Breast epithelium (tissue), 4 donors: ENCODE data around the gene MDK. TPM values are rescaled to one million over a fixed set of nuclear protein-coding genes. Genes with fewer than 3 reads are reported as not detected.

Experiments
- DNase-seq, 2 donors: peaks; one replicate each; pipeline ENCODE4 v3.0.0-alpha.2; 2019; ENCODE audit warnings: low spot score in 2 of 2
- H3K27ac ChIP-seq, 2 donors: fragments of 200-600 bp; sonication (generic) in 1 of 2; one replicate each; pipeline ENCODE4 v1.5.1; 2016 to 2019; ENCODE audit warnings: mild to moderate bottlenecking in 1 of 2
- H3K27me3 ChIP-seq, 2 donors: fragments of 200-600 bp; sonication (generic) in 1 of 2; one replicate each; pipeline versions ENCODE4 v1.5.1 to v1.6.0; 2017 to 2019; ENCODE audit warnings: control low read depth in 1 of 2, mild to moderate bottlenecking in 1 of 2
- H3K36me3 ChIP-seq: fragments of 200-600 bp; one replicate; pipeline ENCODE4 v1.5.1; 2019
- H3K4me1 ChIP-seq, 2 donors: fragments of 200-600 bp; sonication (generic); one replicate each; pipeline ENCODE4 v1.5.1; 2016 to 2019; ENCODE audit warnings: control low read depth in 1 of 2
- H3K4me3 ChIP-seq, 3 donors: fragments of 200-600 bp; sonication (generic); 1 replicate in 2 of 3; 2 replicates in 1 of 3; pipeline ENCODE4 v1.5.1; 2016 to 2019; ENCODE audit warnings: mild to moderate bottlenecking in 3 of 3, moderate library complexity in 2 of 3
- H3K9me3 ChIP-seq, 2 donors: fragments of 200-600 bp; sonication (generic) in 1 of 2; one replicate each; pipeline ENCODE4 v1.5.1; 2016 to 2019; ENCODE audit warnings: control low read depth in 1 of 2
- POLR2A ChIP-seq: fragments of 450-650 bp; IDR thresholded peaks from one replicate; pipeline ENCODE4 v1.6.1; 2016; ENCODE audit warnings: antibody characterized with exemption, mild to moderate bottlenecking, moderate library complexity
- POLR2AphosphoS5 ChIP-seq, 3 donors: sonication (generic); formaldehyde crosslinking; IDR thresholded peaks; one replicate each; pipeline ENCODE4 v1.6.1; 2017; ENCODE audit warnings: antibody characterized with exemption in 3 of 3
- intact Hi-C: fragments of 100-400 bp; cut with DNase I; formaldehyde crosslinking; loops from one replicate; pipeline ENCODE4 v1.15.1; 2023; ENCODE audit warnings: low total_unique reads
- total RNA-seq, 3 donors: library from RNA; depleted of rRNA; stranded (reverse); fragments of >200 nt; gene quantifications; one replicate each; pipeline ENCODE4 v1.1.0, GENCODE V29; 2016
- TF ChIP-seq, protein P1 (sequence below), 3 donors: fragments of 450-650 bp; IDR thresholded peaks; one replicate each; pipeline ENCODE4 v1.5.1; 2016 to 2017; ENCODE audit warnings: antibody characterized with exemption in 3 of 3, mild to moderate bottlenecking in 3 of 3, moderate library complexity in 3 of 3

The MDK gene
- total RNA-seq, 3 donors from 2014 or later = 20.5 to 115 (median 54.7) TPM

GRCh38 chr11:46352063-46352841, 29.2 kb upstream of the MDK start:
- TF ChIP-seq POLR2A (no peak), POLR2AphosphoS5 (IDR thresholded peaks at IDR 0.05) (peak in 2 of 3 donors; percentile 17 to 51)
- TF ChIP-seq, protein P1, sequence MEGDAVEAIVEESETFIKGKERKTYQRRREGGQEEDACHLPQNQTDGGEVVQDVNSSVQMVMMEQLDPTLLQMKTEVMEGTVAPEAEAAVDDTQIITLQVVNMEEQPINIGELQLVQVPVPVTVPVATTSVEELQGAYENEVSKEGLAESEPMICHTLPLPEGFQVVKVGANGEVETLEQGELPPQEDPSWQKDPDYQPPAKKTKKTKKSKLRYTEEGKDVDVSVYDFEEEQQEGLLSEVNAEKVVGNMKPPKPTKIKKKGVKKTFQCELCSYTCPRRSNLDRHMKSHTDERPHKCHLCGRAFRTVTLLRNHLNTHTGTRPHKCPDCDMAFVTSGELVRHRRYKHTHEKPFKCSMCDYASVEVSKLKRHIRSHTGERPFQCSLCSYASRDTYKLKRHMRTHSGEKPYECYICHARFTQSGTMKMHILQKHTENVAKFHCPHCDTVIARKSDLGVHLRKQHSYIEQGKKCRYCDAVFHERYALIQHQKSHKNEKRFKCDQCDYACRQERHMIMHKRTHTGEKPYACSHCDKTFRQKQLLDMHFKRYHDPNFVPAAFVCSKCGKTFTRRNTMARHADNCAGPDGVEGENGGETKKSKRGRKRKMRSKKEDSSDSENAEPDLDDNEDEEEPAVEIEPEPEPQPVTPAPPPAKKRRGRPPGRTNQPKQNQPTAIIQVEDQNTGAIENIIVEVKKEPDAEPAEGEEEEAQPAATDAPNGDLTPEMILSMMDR (IDR thresholded peaks at IDR 0.05) = peak; percentile 76 to 92 (median 79)
- Histone ChIP-seq H3K9me3 (no peaks in the 10 kb centered on the region), H3K36me3 (no peaks in the 10 kb centered on the region), H3K27ac (peak overlapping the region; percentile 86 to 91), H3K27me3 (no peaks in the 10 kb centered on the region), H3K4me3 (peak overlapping the region in 2 of 3 donors; percentile 41 to 63), H3K4me1 (peaks cover 28 to 56% of the 10 kb centered on the region in 2 donors)
- intact Hi-C loops = no loop called here
- peak in 1 of 2 donors; percentile 69 for DNase-seq

DNA sequence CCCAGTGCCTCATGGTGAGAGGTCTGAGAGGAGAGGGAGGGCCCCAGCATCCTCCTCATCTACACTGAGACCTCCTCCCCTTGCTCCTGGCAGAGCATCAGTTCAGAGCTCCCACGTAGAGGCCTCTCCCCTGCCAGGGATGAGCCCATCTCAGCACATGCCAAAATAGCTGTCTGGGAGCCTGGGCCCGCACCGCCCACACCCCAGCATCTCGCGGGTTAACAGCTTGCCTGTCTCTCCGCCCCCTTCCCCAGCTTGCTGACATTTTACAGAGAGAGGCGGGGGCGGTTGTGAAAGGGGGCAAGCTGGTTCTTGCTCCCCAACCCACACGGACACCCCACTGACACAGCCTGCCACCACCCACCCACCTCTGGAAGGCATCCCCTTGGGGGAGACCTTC, 27.8 kb upstream of the MDK start:
- Histone ChIP-seq H3K9me3 (no peaks in the 10 kb centered on the region), H3K27me3 (no peaks in the 10 kb centered on the region), H3K4me1 (peaks cover 28 to 48% of the 10 kb centered on the region in 2 donors), H3K36me3 (no peaks in the 10 kb centered on the region), H3K4me3 (no peak overlapping the region), H3K27ac (peak overlapping the region; percentile 86 to 91)
- TF ChIP-seq POLR2A (no peak), POLR2AphosphoS5 (IDR thresholded peaks at IDR 0.05) (no peak)
- TF ChIP-seq, protein P1 (IDR thresholded peaks at IDR 0.05) = no peak
- intact Hi-C loops = no loop called here
- DNase-seq = no peak

DNA sequence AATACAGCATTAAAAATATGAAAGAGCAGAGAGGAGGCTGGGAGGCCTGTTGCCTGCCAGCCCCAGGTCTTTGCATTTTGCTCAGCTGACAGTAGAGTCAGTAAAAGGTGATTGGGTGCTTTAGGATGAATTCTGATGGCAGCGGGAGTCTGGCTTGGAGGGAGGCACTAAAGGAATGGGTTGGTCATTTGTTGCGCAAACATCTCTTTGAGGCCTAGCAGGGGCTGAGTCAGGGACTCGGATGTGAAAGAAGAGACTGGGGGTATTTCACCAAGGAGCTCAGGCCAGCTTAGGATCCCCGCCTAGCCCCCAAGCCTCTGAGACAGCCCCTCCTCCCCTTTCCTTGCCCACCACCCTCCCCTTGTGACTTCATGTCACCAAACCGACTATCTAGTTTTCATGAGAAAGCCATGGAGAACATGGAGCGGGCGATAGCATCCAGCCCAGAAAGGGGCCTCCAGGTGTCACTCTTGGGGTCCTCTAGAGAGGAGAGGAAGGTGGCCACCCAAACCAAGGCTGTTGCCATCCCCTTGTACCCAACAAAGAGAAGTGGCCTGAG, 24.5 kb upstream of the MDK start:
- Histone ChIP-seq H3K36me3 (no peaks in the 10 kb centered on the region), H3K4me1 (peaks cover 19 to 29% of the 10 kb centered on the region in 2 donors), H3K27me3 (no peaks in the 10 kb centered on the region), H3K4me3 (peak overlapping the region in 1 of 3 donors; percentile 49), H3K9me3 (no peaks in the 10 kb centered on the region), H3K27ac (peak overlapping the region; percentile 79 to 86)
- TF ChIP-seq, protein P1 (IDR thresholded peaks at IDR 0.05) = no peak
- TF ChIP-seq POLR2A (no peak), POLR2AphosphoS5 (IDR thresholded peaks at IDR 0.05) (no peak)
- DNase-seq = no peak
- intact Hi-C loops = no loop called here

GRCh38 chr11:46357483-46357936, 24.0 kb upstream of the MDK start:
- intact Hi-C loops = no loop called here
- DNase-seq = peak in 1 of 2 donors; percentile 77
- Histone ChIP-seq H3K9me3 (no peaks in the 10 kb centered on the region), H3K36me3 (no peaks in the 10 kb centered on the region), H3K4me1 (peaks cover 18 to 29% of the 10 kb centered on the region in 2 donors), H3K27me3 (no peaks in the 10 kb centered on the region), H3K27ac (peak overlapping the region; percentile 79 to 86), H3K4me3 (peak overlapping the region in 1 of 3 donors; percentile 49)
- TF ChIP-seq POLR2AphosphoS5 (IDR thresholded peaks at IDR 0.05) (no peak), POLR2A (no peak)
- TF ChIP-seq, protein P1 (IDR thresholded peaks at IDR 0.05) = no peak

DNA sequence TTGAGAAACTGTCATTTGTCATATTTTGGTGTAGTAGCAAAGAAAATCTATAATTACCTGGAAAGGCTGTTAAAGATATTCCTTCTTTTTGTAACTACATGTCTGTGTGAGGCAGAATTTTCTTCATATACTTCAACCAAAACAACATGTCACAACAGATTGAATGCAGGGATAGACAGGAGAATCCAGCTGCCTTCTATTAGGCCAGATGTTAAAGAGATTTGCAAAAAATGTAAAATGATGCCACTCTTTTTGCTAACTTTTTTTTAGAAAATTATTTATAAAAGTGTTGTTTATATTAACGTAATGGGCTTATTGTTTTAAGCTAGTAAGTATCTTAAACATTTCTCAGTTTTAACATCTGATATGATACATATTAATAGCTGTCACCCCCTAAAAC, 21.5 kb upstream of the MDK start:
- no peaks in the 10 kb centered on the region for H3K9me3 ChIP-seq
- H3K4me1 ChIP-seq = peaks cover 19 to 29% of the 10 kb centered on the region in 2 donors
- DNase-seq = no peak
- no peaks in the 10 kb centered on the region for H3K27me3 ChIP-seq
- H3K27ac ChIP-seq = no peak overlapping the region
- intact Hi-C loops = no loop called here
- no peak overlapping the region for H3K4me3 ChIP-seq
- H3K36me3 ChIP-seq = no peaks in the 10 kb centered on the region
- no peak for TF ChIP-seq POLR2AphosphoS5 (IDR thresholded peaks at IDR 0.05)
- TF ChIP-seq, protein P1 (IDR thresholded peaks at IDR 0.05) = no peak
- TF ChIP-seq POLR2A = no peak
